AG10803 (cell line): ENCODE results near the gene FAM3A.

Source experiments
- DNase-seq: peaks from one replicate; pipeline ENCODE4 v3.0.0; 2010; ENCODE audit warnings: low read depth
- H3K4me3 ChIP-seq: 2 replicates; pipeline ENCODE4 v1.5.1; 2011; ENCODE audit warnings: mild to moderate bottlenecking, low read length, control low read depth
- CTCF ChIP-seq: conservative IDR thresholded peaks from 2 replicates; pipeline ENCODE4 v1.5.1; 2011; ENCODE audit warnings: mild to moderate bottlenecking, low read length, control low read depth, inconsistent platforms

FAM3A gene

GRCh38 chrX:154485150-154486051 is 30.6 kb downstream of the FAM3A start:
- peak overlapping the region; percentile 64 for H3K4me3 ChIP-seq
- DNase-seq = no peak
- TF ChIP-seq CTCF = no peak

GRCh38 chrX:154484255-154485149 is 31.5 kb downstream of the FAM3A start:
- TF ChIP-seq CTCF = no peak
- H3K4me3 ChIP-seq = no peak overlapping the region
- no peak for DNase-seq

- DNase-seq = no peak
- TF ChIP-seq CTCF = no peak
- H3K4me3 ChIP-seq = no peak overlapping the region
Observed at GRCh38 chrX:154483325-154483724, 32.7 kb downstream of the FAM3A start.

GRCh38 chrX:154482786-154483185 is 33.2 kb downstream of the FAM3A start:
- no peak overlapping the region for H3K4me3 ChIP-seq
- TF ChIP-seq CTCF = no peak
- no peak for DNase-seq

- TF ChIP-seq CTCF = no peak
- no peak overlapping the region for H3K4me3 ChIP-seq
- DNase-seq = no peak
Observed at GRCh38 chrX:154481911-154482601, 34.0 kb downstream of the FAM3A start.

GRCh38 chrX:154481195-154481594 is 34.8 kb downstream of the FAM3A start:
- no peak for TF ChIP-seq CTCF
- DNase-seq = no peak
- no peak overlapping the region for H3K4me3 ChIP-seq
